Motor neuron (in vitro differentiated cells): ENCODE measurements around the gene HCN4. TPM values are rescaled to one million over a fixed set of nuclear protein-coding genes. Genes with fewer than 3 reads are reported as not detected.

Source experiments
- ATAC-seq, 8 experiments: fragments of 200-7000 bp; cut with Tn5 transposase; replicated peaks in 6 of 8; 2 replicates each; pipeline ENCODE4 v1.8.0; 2021; ENCODE audit warnings: mild to moderate bottlenecking in 8 of 8, moderate library complexity in 8 of 8
- H3K27ac ChIP-seq, 2 donors: fragments of 250-450 bp; sonication (Bioruptor Pico); 2 replicates each; pipeline ENCODE4 v1.9.0; 2021; ENCODE audit warnings: antibody characterized with exemption in 2 of 2, mild to moderate bottlenecking in 2 of 2, moderate library complexity in 1 of 2
- H3K4me1 ChIP-seq, 2 donors: fragments of 250-450 bp; sonication (Bioruptor Pico); replicated peaks in 1 of 2; 2 replicates each; pipeline ENCODE4 v1.6.1; 2021; ENCODE audit warnings: antibody characterized with exemption in 2 of 2, mild to moderate bottlenecking in 2 of 2, moderate library complexity in 1 of 2
- H3K4me3 ChIP-seq, 5 donors: fragments of 250-450 bp; sonication (Bioruptor Pico); 2 replicates each; pipeline ENCODE4 v1.9.0; 2021; ENCODE audit warnings: antibody characterized with exemption in 5 of 5, mild to moderate bottlenecking in 5 of 5, moderate library complexity in 4 of 5
- WGBS, 10 experiments: fragments of 450-650 bp; shearing (Covaris generic); methylation state at CpG; one replicate each; pipeline ENCODE4 v1.0.0; 2022; 5-methylcytosine and 5-hydroxymethylcytosine counted together
- in situ Hi-C, 9 experiments: fragments of 400-800 bp; cut with MboI; loops; one replicate each; pipeline ENCODE4 v1.15.0; 2021; ENCODE audit warnings: low sequenced_read_pairs in 9 of 9, low pct_unique_long_range_greater_than_20kb in 2 of 9; ENCODE audit not compliant: unreplicated experiment in 9 of 9
- total RNA-seq, 8 experiments: library from RNA; unstranded; fragments of 300-600 nt; gene quantifications; 2 replicates each; pipeline versions ENCODE4 v1.2.3 to v1.2.4, GENCODE V29; 2022

HCN4 gene
- total RNA-seq, 8 experiments from 2014 or later, result 0.35 to 6.6 (median 3.3) TPM

DNA sequence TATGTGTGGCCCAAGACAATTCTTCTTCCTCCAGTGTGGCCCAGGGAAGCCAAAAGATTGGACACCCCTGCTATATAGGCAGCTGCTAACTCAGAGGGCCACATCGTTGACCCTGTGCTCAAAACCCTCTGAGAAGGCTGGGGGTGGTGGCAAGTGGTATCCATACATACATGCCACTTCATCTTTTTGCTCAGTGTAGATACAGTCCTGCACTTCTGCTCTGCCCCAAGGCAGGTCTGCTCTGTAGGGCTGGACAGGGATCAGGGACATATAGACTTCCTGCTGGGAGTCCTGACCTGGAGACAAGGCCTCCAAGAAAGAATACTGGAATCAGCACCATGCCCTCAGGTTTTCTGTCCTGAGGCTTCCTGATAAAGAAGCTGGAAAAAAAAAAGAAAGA lies 4.5 kb upstream of the HCN4 start:
- in situ Hi-C loops, result no loop called here
- no peak overlapping the region for H3K4me3 ChIP-seq
- peaks cover 2 to 3% of the 10 kb centered on the region in 2 donors for H3K4me1 ChIP-seq
- WGBS, 10 experiments, result 0 to 83% (median 62%) methylated on average over 1 of the region's 1 CpG; no CpG with 5 or more reads in 4 of the 10 experiments
- no peak for ATAC-seq
- H3K27ac ChIP-seq, result no peak overlapping the region

- no peak overlapping the region for H3K27ac ChIP-seq
- WGBS, 10 experiments, result 0 to 50% methylated on average over 1 of the region's 2 CpGs; no CpG with 5 or more reads in 8 of the 10 experiments
These were observed 3.1 kb upstream of the HCN4 start for GRCh38 chr15:73371812-73372211.

DNA sequence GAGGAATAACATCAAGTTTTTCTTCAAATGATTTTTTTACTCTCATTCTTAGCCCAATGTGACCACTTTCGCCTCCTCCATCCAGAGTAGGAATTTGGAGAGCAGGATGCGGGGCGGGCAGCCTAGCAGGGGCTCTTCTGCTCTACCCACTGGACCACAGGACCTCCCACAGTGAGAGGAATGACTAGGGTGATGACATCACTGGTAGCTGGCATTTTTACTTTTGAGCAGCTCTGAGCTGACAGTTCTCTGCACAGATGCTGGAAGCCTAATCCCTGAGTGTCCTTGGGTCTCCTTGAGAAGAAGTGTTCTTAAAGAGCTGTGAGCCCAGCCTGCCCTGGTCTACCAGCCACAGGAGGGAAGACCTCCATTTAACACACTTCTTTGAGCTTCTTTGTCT lies 1.4 kb upstream of the HCN4 start:
- in situ Hi-C loops, result no loop called here
- no peak overlapping the region for H3K27ac ChIP-seq
- WGBS, 10 experiments, result 50 to 85% (median 81%) methylated on average over 1 to 3 of the region's 3 CpGs; no CpG with 5 or more reads in 6 of the 10 experiments
- peak in 1 of 8 experiments; percentile 10 for ATAC-seq
- no peak overlapping the region for H3K4me3 ChIP-seq
- peaks cover 18 to 22% of the 10 kb centered on the region in 2 donors for H3K4me1 ChIP-seq

More at GRCh38 chr15:73371812-73372211, 3.1 kb upstream of the HCN4 start:
- Histone ChIP-seq H3K4me3 (no peak overlapping the region), H3K4me1 (peaks cover 4 to 7% of the 10 kb centered on the region in 2 donors)
- no peak for ATAC-seq
- in situ Hi-C loops, result no loop called here

DNA sequence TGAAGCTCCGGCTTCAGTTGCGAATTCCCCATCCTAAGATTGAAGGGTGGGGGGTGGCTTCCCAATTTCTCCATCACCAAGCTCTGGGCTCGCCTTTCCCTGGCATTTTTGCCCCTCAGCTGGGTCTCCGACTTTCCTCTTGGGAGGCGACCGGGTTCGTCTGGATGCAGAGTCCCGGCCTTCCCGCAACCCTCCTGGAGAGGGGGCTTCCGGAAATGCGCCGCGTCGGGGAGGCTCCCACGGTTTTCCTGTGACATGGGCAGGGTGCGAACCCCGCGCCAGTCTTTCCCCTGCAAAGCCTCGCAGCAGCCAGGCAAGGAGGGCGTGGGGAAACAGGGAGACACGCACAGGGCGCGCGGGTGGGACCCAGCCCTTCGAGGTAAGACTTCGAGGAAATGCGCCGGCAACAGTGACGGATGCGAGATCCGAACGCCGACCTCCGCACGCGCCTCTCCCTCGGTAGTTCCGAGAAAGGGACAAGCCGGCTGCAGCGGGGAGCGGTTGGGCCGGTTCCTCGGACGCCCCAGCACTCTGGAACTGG lies 466 bp upstream of the HCN4 start:
- in situ Hi-C loops, result no loop called here
- ATAC-seq, result peak in 5 of 8 experiments; percentile 12 to 19 (median 13)
- 0 to 15% (median 3%) methylated on average over 1 to 15 of the region's 44 CpGs; no CpG with 5 or more reads in 6 of the 10 experiments for WGBS, 10 experiments
- H3K27ac ChIP-seq, result no peak overlapping the region
- peak overlapping the region; percentile 54 to 98 (median 94) for H3K4me3 ChIP-seq
- H3K4me1 ChIP-seq, result peaks cover 28 to 31% of the 10 kb centered on the region in 2 donors

DNA sequence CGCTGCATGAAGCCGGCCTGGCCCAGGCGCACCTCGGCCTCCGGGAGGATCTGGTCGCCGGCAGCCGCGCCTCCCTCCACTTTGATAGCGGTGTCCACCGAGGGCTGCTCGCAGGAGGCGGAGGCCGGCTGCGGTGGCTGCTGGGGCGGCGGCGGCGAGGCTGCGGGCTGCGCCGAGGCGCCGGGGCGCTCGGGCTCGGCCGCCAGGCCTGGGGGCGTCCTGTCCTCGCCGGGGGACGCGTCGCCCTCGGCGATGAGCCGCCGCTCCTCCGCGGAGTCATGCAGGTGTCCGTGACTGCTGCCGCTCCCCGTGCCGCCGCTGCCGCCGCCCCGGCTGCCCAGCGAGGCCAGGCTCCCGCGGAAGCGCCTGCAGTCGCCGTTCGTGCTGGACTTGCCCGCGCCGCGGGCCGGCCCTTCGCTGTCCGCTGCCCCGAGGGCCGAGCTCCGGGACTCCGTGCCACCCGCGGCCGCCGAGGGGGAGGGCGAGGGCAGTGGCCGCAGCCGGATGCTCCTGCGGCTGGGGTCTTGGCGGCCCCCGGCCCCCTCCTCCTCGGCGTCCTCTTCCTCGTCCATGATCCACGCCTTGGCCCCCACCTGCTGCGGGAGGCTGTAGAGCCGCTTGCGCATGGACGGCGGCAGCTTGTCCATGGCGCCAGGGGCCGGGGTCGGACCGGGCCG lies 996 bp downstream of the HCN4 start:
- in situ Hi-C loops, result no loop called here
- Histone ChIP-seq H3K4me3 (peak overlapping the region; percentile 54 to 98 (median 94)), H3K27ac (peak overlapping the region in 1 of 2 donors; percentile 65), H3K4me1 (peaks cover 32 to 35% of the 10 kb centered on the region in 2 donors)
- ATAC-seq, result peak; percentile 3 to 21 (median 8)
- 0 to 1% (median 0%) methylated on average over 2 to 19 of the region's 90 CpGs; no CpG with 5 or more reads in 7 of the 10 experiments for WGBS, 10 experiments

DNA sequence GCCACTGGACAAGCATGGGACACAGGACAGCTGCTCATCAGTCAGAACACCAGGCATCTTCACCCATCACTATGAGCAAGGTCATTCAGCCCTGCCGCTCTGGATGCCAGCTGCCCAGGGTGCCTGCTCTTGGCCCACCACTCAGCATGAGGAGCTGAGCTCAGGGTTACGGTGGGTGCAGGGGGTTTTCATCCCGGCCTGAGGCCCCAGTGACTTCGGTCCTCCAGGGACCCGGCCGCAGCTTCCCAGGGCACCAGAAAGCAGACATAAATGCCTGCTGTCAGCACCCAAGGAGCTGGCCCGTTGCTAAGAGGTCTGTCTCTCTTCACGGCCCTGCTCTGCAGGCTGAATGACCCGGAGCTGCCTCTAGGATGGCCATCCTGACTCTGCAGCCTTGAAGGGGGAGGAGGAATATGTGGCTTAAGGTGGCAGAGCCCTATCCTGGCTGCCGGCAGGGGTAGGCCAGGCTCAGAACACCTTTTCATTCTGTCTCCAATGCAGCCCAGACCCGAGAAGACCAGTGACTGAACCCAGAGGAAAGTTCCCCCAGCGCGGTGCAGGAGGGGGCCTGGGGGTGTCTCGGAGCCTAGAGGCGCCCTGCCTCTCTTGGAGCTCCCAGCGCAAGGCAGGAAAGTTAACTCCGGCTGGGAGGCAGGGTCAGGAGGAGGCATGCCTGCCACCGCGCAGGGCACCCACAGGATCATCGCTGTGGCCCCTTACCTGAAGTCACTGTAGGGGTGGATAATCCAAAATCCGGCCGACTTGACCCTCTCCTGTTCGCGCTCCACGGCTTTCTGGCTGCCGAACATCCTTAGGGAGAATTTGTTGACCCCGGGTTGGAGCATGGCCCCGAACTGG lies 1.8 kb downstream of the HCN4 start:
- H3K4me1 ChIP-seq, result peaks cover 34 to 40% of the 10 kb centered on the region in 2 donors
- no peak overlapping the region for H3K27ac ChIP-seq
- in situ Hi-C loops, result no loop called here
- ATAC-seq, result peak in 5 of 8 experiments; percentile 1 to 12 (median 4)
- WGBS, 10 experiments, result 0 to 20% (median 7%) methylated on average over 1 to 8 of the region's 28 CpGs; no CpG with 5 or more reads in 5 of the 10 experiments
- peak overlapping the region; percentile 54 to 98 (median 94) for H3K4me3 ChIP-seq

GRCh38 chr15:73364070-73364469 lies 4.7 kb downstream of the HCN4 start:
- Histone ChIP-seq H3K4me1 (peaks cover 53 to 63% of the 10 kb centered on the region in 2 donors), H3K4me3 (no peak overlapping the region), H3K27ac (no peak overlapping the region)
- 33 to 100% (median 60%) methylated on average over 1 to 2 of the region's 3 CpGs; no CpG with 5 or more reads in 7 of the 10 experiments for WGBS, 10 experiments
- ATAC-seq, result no peak
- in situ Hi-C loops, result no loop called here

DNA sequence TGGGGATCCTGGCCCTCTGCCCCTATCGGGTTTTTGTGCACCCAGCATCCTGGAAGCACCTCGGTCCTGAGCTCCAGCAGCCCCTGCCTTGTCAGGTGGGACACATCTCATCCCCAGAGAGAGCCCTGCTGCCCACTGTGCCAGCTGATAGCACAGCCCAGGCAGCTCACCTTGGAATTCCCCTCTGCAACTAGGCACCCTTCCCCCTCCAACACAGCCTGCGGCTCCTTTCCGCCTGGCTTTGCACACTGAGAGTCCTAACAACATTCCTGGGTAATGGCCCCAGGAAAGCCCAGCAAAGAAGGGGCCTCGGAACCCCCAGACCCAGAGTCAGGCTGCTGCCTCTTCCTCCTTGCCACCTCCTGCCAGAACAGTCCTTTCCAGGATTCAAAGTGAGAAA lies 5.9 kb downstream of the HCN4 start:
- 60 to 80% (median 70%) methylated on average over 1 to 2 of the region's 5 CpGs; no CpG with 5 or more reads in 7 of the 10 experiments for WGBS, 10 experiments
- Histone ChIP-seq H3K27ac (no peak overlapping the region), H3K4me3 (no peak overlapping the region), H3K4me1 (peaks cover 65 to 75% of the 10 kb centered on the region in 2 donors)
- in situ Hi-C loops, result no loop called here
- no peak for ATAC-seq

GRCh38 chr15:73361337-73361736 lies 7.4 kb downstream of the HCN4 start:
- peak in 5 of 8 experiments; percentile 4 to 51 (median 38) for ATAC-seq
- WGBS, 10 experiments, result 40 to 60% (median 50%) methylated on average over 1 to 7 of the region's 7 CpGs; no CpG with 5 or more reads in 6 of the 10 experiments
- H3K27ac ChIP-seq, result no peak overlapping the region
- peaks cover 63 to 77% of the 10 kb centered on the region in 2 donors for H3K4me1 ChIP-seq
- H3K4me3 ChIP-seq, result no peak overlapping the region
- in situ Hi-C loops, result no loop called here

- Histone ChIP-seq H3K27ac (no peak overlapping the region), H3K4me3 (no peak overlapping the region), H3K4me1 (peaks cover 46 to 62% of the 10 kb centered on the region in 2 donors)
- in situ Hi-C loops, result no loop called here
- ATAC-seq, result no peak
- WGBS, 10 experiments, result 46 to 100% (median 93%) methylated on average over 1 to 3 of the region's 5 CpGs; no CpG with 5 or more reads in 4 of the 10 experiments
These were observed 9.1 kb downstream of the HCN4 start for GRCh38 chr15:73359651-73360050.

DNA sequence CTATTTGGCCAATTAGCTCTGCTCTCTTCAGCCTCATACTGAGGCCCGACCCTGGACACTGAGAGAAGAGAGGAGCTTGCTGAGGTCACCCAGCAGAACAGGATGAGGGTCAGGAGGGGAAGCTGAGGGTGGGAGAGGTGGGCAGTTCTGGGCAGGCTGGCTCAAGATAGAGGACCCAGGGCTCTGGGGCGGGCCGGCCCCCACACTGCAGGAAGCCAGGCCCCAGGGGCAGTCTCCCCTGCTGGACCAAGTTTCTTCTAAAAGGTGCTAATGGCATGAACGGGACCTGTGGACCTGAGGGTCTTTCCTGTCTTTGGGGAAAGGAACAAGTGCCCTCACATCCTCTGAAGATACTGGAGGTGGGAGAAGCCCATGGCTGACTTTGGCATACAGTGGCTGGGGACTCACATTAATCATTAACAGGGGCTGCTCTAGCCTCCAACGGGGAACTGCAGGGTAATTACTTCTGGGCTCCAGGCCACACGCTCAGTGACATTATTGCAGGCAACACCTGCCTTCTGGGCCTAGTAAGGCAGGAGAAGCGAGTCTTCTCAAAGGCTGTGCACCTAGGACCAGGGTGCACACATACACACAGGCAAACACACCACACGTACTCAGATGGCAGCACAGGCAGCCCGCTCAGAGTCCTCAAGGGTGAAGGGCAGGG lies 10.6 kb downstream of the HCN4 start:
- Histone ChIP-seq H3K4me1 (peaks cover 48 to 57% of the 10 kb centered on the region in 2 donors), H3K27ac (peak overlapping the region in 1 of 2 donors; percentile 43), H3K4me3 (no peak overlapping the region)
- ATAC-seq, result peak in 5 of 8 experiments; percentile 15 to 51 (median 44)
- in situ Hi-C loops, result no loop called here
- 0 to 100% (median 43%) methylated on average over 1 to 5 of the region's 9 CpGs; no CpG with 5 or more reads in 3 of the 10 experiments for WGBS, 10 experiments

GRCh38 chr15:73355612-73356265 lies 13.0 kb downstream of the HCN4 start:
- peak in 4 of 8 experiments; percentile 30 to 97 (median 89) for ATAC-seq
- WGBS, 10 experiments, result 0 to 100% (median 83%) methylated on average over 1 to 4 of the region's 6 CpGs; no CpG with 5 or more reads in 2 of the 10 experiments
- in situ Hi-C loops, result no loop called here
- Histone ChIP-seq H3K27ac (no peak overlapping the region), H3K4me1 (peaks cover 33 to 37% of the 10 kb centered on the region in 2 donors), H3K4me3 (no peak overlapping the region)
